ENCODE measurements around the gene PBX4. TPM values are rescaled to one million over a fixed set of nuclear protein-coding genes. Genes with fewer than 3 reads are reported as not detected.

Gene PBX4
- total RNA-seq, 1 donor = 0.45 TPM

DNA sequence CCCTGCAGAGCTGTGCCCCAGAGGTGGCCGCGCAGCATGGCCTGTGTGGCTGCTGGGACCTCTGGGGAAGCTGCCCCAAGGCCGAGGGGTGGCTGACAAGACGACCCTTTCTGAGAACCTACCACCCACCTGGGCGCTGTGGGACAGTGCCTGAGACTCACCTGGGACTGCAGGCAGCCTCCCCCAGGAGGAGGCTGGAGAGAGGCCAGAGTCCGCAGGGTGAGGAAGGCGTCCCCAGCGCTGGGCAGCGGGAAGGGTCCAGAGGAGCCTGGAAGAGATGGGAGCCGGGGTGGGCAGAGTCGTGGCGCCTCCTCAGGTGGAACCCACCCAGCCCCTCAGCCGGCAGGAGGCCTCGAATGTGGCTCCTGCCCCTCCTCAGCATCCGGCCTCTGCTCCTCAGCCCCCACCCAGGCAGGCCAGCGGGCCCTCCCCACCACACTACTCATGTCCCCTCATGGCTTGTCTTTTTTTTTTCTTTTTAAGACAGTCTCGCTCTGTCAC, 55.1 kb downstream of the PBX4 start:
- no peak for DNase-seq (ENCODE audit: low read depth)
- TF ChIP-seq CTCF (IDR thresholded peaks at IDR 0.05; ENCODE audit: insufficient read depth, low read length) = no peak
- no peak overlapping the region for H3K4me3 ChIP-seq (ENCODE audit: low read depth, low read length)

DNA sequence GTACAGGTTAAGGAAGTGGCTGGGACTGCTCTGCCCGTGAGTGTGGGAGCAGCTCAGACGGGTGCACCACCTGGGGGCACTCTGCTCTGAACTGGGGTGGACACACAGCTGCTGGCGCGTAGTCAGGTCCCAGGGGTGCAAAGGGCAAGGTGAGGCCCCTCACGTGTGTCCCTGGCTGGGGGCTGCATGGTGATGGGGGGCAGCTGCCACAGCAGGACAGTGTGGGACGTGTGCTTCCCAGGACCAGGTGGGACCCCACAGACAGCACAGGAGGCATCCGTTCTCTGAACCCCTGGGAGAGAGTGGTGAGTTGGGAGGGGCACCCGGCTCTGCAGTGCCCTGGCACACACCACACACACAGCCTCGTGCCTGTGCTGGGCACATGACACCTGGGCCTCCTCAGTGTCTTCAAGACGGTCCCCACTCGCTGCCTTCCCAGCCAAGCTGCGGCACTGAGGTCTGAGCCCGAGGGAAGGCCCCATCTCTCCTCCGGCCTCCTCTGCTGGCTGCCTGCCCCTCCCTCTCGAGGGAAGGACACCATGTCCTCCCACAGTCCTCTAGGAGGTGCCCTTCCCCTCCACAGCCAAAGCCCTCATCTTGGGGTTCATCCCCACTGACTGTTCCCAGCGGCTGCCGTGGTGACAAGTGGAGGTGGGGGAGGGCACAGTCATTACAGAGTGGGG, 55.7 kb downstream of the PBX4 start:
- no peak for TF ChIP-seq CTCF (IDR thresholded peaks at IDR 0.05; ENCODE audit: insufficient read depth, low read length)
- H3K4me3 ChIP-seq (ENCODE audit: low read depth, low read length) = no peak overlapping the region
- no peak for DNase-seq (ENCODE audit: low read depth)

- no peak for TF ChIP-seq CTCF (IDR thresholded peaks at IDR 0.05; ENCODE audit: insufficient read depth, low read length)
- DNase-seq (ENCODE audit: low read depth) = no peak
- H3K4me3 ChIP-seq (ENCODE audit: low read depth, low read length) = no peak overlapping the region
Observed at GRCh38 chr19:19561946-19562664, 56.4 kb downstream of the PBX4 start.

GRCh38 chr19:19559931-19560330, 58.6 kb downstream of the PBX4 start:
- H3K4me3 ChIP-seq (ENCODE audit: low read depth, low read length) = no peak overlapping the region
- TF ChIP-seq CTCF (IDR thresholded peaks at IDR 0.05; ENCODE audit: insufficient read depth, low read length) = no peak
- no peak for DNase-seq (ENCODE audit: low read depth)

DNA sequence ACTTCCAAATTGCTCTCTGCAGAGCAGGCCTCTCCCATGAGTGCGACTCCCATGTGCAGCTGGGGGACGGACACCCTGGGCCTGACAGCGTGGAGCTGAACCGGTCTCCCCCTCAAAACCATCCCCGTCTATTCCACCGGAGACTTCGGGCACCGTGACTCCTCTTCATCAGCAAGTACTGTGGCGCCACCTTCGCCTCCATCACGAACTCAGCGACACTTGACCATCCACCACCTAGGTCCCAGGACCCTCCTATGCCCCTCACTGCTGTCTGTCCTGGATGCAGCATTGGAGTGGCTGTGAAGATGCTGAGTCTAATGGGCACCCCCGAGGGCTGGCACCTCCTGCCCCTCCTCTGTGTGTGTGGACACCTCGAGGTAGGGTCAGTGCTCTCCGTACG, 59.9 kb downstream of the PBX4 start:
- no peak overlapping the region for H3K4me3 ChIP-seq (ENCODE audit: low read depth, low read length)
- TF ChIP-seq CTCF (IDR thresholded peaks at IDR 0.05; ENCODE audit: insufficient read depth, low read length) = no peak
- DNase-seq (ENCODE audit: low read depth) = no peak

GRCh38 chr19:19558055-19558454, 60.4 kb downstream of the PBX4 start:
- DNase-seq (ENCODE audit: low read depth) = no peak
- TF ChIP-seq CTCF (IDR thresholded peaks at IDR 0.05; ENCODE audit: insufficient read depth, low read length) = no peak
- no peak overlapping the region for H3K4me3 ChIP-seq (ENCODE audit: low read depth, low read length)
